ENCODE results near the gene SPDYC.
"Not testable (repeated sequence)": the region's sequence is repeated elsewhere in the genome, so short reads cannot be mapped to it uniquely, and the experiment has no call there.

Gene SPDYC

DNA sequence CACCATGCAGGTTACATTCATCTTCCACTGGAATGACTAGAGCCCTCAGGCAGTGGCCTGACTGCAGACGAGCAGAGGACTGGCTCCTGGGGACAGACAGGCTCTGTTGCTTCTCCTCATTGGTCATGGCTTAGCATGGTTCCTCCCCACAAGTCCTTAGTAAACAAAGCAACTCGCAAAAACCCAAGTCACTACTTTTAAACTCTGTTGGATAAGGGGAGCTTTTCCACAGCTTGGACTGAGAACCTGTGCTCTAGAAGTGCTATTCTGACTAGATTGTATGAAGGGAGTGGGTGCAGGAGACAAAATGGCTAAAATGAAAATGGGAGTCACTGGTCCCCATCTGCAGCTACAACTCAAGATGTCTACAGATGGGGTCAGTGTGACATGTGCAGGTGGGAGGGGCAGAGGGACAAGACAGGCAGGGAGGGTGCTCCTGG lies 4.6 kb downstream of the SPDYC start:
- FAIRE-seq = not testable (repeated sequence)

DNA sequence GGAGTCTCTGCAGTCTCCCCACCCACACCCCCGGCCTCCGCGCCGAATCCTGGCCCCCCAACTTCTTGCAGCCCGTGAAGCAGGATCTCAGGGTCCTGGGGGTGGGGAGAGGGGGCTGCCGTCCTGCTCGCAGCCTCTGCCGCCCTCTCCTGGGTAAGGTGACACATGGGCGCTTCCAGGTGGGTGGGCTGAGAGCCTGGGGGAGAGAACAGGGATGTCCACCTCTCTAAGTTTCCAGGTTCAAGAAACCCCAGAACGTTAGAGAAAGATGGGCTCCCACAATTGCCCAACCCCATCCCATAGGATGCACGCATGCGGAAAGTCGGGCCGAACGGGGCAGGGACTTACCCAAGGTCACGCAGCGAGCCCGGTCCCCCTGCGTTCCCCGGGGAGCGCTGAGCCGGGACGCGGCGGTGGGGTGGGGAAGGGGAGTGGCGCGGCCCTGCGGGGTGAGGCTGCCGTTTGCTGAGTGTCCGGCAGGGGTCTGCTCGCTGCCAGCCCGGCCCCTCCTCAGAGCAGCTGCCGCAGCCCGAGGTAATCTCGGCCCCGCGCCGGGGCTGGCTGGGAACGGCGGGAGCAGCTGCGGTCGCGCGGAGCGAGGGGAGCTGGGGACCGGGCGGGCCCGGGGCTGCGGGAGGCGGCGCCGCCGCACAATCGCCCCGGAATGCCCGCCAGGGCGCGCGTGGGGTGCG lies 11.0 kb downstream of the SPDYC start:
- FAIRE-seq = no peak

DNA sequence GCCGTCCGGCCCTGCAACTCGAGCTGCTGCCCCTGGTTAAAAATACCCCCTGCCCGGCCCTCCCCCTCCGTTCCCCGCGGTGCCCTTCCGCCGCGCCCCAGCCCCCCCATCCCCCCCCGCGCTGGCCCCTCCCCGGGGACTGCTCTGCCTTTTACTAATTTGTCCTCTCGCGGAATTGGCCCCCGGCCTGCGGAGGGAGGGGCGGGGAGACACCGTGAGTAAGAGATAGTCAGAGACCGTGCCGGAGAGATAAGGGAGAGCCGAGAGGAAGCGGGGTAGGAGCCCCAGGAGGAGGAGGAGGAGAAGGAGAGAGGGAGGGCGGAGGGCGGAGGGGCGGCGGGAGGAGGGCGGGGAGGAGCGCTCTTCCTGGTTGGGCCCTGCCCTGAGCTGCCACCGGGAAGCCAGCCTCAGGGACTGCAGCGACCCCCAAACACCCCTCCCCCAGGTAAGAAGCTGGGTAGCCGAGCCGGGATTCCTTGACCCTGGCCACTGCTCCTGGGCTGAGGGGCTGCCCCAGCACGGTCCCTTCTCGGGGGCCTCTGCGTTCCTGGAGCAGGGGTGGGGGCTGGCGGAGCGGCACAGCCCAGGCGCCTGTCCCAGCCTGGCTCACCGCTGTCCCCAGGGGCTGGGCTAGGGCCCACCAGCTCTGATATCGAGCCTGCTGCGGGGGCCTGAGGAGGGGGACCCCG lies 11.7 kb downstream of the SPDYC start, which contains the start of gene CAPN1:
CAPN1 (plus strand) TSS at position 360 of the 689 bp plus-strand sequence. CDS start 774 bp downstream, outside the sequence.
- FAIRE-seq = no peak

DNA sequence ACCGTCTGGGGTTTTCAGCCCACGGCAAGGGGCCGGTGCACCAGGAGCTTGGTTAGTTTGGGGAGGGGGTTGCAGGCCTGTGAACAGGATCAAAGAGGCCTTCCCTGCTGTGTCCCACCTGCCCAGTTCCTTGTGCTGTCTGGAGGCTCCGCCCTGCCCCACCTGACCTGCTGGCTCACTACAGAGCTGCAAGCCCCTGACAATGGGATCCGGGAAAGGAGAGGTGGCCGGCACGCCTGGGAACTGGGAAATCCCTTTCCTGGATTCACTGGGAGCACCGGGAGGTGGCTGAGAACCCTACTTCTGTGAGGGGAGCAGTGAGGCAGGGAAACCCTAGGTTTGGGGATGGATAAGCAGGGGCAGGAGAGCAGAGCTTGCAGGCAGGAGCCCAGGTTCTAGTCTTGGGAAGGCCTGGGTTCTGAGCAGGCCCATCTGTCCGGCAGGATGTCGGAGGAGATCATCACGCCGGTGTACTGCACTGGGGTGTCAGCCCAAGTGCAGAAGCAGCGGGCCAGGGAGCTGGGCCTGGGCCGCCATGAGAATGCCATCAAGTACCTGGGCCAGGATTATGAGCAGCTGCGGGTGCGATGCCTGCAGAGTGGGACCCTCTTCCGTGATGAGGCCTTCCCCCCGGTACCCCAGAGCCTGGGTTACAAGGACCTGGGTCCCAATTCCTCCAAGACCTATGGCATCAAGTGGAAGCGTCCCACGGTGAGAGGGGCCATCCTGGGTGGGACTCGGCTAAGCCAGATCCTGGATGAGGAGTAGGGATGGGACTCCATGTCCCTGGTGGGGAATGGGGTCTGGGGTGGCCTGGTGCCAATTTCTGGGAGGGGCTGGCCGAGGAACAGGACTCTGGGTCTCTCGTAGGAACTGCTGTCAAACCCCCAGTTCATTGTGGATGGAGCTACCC lies 12.5 kb downstream of the SPDYC start:
- FAIRE-seq = no peak

DNA sequence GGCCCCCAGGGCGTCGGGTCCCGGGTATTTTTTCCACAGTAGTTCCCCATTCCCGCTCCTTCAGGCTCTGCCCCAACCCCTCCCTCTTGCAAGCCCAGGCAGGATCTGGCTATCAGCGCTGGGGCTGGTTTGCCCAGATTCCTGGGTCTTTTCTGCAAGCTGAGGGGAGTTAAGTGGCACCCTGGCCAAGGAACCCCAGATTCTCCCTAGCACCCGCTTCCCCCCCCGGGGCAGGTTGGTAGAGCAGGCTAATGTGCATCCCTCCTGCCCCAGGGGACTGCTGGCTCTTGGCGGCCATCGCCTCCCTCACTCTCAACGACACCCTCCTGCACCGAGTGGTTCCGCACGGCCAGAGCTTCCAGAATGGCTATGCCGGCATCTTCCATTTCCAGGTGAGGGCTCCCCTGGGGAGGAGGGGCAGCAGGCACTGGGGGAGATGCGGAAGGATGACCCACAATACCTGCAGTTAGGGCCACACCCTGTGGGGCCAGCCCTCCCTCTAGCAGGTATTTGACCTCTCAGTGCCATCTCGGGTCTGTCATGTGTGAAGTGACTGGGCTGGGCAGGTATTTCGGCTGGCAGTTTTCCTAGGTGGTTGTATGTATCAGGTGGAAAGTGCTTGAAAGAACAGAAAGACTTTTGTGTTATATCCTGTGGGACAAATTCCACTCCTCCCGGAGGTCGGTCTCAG lies 13.3 kb downstream of the SPDYC start:
- FAIRE-seq = no peak

DNA sequence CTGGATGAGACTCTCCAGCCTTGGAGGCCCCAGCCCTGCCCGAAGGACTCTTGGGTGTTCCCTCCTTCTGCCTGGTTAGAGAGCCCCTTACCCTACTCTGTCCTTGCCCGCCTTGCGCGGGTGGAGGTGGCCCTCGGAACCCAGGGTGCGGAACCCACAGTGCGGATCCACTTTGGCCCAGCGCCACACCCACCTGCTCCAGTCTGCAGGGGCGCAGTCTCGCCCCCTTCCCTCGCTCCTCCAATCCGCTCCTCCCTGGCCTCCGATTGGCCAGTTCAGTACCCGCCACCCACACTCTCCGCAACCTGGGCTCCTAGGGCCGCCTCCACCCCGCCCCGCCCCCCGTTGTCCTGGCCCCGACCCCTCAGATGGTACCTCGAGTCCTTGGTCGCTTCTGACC lies 14.1 kb downstream of the SPDYC start:
- no peak for FAIRE-seq

DNA sequence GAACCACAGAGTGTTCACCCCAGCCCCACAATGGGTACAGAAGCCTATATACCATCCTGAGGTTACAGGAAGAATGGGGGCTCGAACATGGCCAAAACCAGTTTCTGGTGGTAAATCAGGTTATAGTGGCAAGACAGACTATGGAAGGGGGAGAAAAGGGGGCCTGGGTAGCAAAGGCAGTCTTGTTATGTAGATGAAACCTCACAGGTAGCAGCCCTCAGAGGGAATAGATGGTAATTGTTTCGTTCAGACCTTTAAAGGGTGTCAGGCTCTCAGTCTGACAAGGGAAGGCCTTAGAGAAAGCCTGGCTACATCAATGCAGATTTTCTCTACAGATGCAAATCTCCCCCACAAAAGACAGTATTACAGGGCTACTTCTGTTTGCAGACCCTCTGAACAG lies 15.1 kb downstream of the SPDYC start:
- no peak for FAIRE-seq

DNA sequence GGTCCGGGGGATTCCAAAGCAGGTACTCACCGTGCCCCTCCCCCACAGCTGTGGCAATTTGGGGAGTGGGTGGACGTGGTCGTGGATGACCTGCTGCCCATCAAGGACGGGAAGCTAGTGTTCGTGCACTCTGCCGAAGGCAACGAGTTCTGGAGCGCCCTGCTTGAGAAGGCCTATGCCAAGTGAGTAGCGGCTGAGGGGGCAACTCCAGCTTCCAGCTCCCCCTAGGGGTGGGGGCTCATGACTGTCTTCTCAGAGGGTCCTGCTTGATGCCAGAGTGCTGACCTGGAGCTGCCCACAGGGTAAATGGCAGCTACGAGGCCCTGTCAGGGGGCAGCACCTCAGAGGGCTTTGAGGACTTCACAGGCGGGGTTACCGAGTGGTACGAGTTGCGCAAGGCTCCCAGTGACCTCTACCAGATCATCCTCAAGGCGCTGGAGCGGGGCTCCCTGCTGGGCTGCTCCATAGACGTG lies 15.9 kb downstream of the SPDYC start:
- FAIRE-seq = no peak

DNA sequence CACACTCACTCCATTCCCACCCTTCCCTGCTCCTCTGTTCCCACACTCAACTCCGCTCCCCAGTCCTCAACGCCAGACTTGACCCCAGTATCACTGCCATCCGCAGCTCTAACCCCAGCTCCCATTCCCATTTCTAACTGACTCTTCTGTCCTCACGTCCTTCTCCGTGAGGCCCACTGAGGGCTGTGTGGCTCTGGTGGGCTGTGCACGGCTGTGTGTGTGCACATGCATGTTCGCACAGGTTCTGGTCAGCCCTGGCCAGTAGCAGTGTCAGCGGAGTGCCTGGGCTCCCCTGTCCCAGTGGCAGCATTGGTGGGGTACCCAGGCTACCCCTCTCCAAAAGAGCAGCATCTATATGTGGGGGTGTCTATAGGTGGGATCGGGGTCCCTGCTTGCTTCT lies 16.7 kb downstream of the SPDYC start:
- FAIRE-seq = no peak

DNA sequence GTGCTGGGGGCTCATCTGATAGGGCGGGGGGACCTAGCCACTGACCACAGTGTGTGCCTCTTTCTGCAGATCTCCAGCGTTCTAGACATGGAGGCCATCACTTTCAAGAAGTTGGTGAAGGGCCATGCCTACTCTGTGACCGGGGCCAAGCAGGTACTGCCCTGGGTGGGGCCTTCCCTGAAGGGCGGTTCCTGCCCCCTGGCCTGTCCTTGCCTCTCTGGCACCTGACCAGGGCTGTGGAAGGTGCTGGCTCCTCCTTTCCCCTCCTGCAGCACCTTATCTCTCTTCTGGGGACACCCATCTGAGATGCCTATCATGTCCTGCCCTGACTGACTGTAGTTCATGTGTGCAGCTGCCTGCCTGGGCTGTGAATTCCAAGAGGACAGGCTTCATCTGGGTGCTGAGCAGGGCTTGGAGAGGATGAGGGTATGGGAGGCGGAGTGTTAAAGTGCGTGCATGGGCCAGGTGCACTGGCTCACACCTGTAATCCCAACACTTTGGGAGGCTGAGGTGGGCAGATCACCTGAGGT lies 17.2 kb downstream of the SPDYC start:
- no peak for FAIRE-seq

DNA sequence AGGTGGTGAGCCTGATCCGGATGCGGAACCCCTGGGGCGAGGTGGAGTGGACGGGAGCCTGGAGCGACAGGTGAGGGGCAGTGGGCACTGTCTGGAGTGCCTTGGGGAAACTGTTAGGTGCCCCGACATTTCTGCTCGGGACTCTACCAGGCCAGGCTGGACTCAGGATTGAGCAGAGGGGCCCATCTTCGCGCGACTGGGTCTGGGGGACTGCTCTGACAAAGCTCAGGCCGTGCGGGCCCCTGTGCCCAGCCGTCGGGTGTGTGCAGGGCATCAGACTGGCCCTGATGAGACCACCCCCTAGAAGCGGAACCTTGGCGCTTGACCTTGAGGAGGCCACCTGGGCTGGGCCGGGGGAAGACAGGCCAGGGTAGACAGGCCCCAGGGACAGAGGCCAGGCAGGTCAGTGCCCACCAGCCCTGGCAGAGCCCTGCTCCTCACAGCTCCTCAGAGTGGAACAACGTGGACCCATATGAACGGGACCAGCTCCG lies 18.0 kb downstream of the SPDYC start:
- FAIRE-seq = no peak

DNA sequence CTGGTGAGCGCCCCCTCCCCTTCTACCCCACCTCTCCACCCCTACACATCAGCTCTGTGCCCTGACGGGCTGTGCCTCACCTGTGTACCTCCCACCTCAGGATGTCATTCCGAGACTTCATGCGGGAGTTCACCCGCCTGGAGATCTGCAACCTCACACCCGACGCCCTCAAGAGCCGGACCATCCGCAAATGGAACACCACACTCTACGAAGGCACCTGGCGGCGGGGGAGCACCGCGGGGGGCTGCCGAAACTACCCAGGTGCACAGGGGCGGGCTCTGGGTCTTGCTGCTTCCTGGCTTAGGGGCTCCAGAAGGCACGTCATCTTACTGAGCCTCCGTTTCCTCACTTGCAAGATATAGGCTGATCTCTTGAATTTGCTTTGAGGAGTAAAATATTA lies 18.5 kb downstream of the SPDYC start:
- no peak for FAIRE-seq

DNA sequence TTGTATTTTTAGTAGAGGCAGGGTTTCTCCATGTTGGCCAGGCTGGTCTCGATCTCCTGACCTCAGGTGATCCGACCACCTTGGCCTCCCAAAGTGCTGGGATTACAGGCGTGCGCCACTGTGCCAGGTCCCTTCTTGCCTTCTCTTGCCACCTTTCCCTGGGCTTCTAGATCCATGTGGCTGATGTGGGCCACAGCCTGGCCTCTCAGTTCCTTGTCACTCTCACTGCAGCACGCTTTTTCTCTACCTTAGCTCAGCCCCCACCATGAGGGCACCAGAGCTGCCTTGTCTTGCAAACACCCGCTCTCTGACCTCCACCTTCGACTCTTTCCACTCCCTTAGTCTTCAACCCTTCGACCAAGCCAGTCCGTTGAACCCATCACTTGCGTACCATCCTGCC lies 19.2 kb downstream of the SPDYC start:
- FAIRE-seq = no peak

DNA sequence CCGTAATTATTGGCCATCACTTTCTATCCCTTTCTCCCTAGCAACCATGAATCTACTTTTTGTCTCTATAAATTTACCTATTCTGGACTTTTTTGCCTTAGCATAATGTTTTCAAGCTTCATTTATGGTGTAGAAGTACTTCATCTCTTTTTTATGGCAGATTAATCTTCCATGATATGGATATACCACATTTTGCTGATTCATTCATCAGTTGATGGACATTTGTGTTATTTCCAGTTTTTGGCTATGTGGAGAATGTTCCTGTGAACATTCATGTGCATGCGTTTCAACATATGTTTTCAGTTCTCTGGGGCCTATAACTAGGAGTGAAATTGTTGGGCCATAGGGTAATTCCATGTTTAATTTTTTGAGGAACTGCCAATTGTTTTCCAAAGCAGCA lies 24.5 kb downstream of the SPDYC start:
- no peak for FAIRE-seq

DNA sequence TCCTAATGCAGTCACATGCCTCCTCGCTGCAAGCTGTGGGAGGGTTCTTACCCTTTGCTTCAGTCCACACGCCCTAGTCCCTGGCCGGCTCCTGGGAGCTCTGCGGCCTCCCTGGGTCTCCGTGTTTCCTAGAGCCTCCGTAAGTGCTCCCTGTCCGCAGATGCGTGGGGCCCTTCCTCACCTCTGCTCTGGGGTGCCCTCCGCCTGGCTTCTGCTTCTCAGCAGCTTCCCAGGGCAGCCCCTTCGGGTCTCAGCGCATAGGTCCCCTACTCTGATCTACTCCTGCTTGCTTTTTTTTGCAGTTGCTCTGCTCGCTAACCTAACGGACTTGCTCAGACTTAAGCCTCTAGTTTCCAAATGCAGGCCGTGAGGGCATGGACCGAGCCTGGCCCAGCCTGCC lies 34.1 kb downstream of the SPDYC start:
- FAIRE-seq = no peak

DNA sequence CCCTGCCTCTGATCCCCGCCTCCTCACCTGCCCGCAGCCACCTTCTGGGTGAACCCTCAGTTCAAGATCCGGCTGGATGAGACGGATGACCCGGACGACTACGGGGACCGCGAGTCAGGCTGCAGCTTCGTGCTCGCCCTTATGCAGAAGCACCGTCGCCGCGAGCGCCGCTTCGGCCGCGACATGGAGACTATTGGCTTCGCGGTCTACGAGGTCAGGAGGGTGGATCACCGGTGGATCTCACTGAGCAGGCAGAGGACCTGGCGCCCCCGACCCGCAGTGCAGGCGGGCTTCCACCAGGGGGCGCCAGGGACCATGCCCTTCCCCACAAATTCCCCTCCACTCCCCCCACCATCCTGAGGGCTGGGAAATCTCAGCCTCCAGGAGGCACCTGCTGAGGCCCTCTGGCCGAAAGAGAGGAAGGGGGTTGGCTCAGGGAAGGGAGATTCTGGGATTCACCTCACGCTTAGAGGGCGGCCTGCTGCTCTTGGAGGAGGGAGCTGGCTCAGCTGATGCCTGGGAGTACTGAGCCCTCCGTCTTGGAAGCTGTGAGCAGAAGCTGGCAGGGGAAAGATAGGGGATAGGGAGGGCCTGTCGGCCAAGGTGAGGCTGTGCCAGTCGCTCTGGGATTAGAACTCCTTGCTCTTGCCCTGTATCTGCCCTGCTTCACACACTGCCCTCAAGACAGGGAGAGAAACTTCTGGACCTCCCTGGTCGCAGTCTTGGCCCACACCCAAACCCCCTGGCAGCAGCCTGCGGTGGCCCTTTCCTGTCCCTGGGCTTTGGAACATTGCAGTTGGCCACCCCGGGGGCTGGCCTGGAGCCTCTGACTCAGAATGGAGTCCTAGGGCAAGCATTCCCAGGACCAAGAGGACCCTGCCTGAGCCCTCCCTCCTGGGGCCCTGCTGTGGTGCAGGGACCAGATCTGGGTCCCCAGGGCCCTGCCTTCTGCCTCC lies 34.9 kb downstream of the SPDYC start:
- FAIRE-seq = no peak

DNA sequence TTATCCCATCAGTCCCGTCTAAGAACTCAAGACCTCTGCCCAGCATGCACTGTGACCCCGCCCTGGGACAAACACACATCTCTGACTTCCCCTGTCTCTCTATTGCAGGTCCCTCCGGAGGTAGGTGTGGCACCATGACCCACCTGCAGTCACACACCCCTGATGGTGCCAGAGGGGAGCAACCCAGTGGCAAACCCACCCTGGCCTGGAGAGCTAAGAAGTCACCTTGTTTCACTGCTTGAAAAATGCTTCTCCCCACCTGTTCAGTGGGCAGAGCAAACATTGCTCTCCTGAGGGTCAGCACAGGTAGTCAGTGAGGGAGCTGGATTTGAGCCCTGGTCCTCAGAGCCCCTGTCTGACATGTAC lies 35.6 kb downstream of the SPDYC start:
- FAIRE-seq = no peak

DNA sequence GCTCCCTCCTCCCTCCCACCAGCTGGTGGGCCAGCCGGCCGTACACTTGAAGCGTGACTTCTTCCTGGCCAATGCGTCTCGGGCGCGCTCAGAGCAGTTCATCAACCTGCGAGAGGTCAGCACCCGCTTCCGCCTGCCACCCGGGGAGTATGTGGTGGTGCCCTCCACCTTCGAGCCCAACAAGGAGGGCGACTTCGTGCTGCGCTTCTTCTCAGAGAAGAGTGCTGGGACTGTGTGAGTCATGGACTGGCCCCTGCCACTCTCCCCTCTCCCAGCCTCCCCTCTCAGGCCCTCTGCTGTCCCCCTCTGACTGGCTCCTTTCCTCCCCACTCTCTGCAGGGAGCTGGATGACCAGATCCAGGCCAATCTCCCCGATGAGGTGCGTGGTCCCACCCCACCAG lies 36.4 kb downstream of the SPDYC start:
- FAIRE-seq = no peak

DNA sequence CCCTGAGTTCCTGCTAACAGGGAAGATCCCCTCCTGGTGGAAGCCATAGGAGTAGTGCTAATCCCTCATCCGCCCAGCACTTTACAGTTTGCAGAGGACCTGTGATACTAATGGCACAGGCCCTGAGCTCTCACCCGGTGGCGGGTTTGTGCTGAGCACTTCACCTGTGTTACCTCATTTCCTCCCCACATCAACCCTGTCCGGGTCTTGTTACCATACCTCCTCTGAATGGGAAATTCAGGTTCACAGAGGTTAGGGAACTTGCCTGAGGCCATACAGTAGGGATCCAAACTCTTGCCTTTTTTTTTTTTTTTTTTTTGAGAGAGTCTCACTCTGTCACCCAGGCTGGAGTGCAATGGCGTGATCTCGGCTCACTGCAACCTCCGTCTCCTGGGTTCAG lies 36.9 kb downstream of the SPDYC start:
- FAIRE-seq = no peak

DNA sequence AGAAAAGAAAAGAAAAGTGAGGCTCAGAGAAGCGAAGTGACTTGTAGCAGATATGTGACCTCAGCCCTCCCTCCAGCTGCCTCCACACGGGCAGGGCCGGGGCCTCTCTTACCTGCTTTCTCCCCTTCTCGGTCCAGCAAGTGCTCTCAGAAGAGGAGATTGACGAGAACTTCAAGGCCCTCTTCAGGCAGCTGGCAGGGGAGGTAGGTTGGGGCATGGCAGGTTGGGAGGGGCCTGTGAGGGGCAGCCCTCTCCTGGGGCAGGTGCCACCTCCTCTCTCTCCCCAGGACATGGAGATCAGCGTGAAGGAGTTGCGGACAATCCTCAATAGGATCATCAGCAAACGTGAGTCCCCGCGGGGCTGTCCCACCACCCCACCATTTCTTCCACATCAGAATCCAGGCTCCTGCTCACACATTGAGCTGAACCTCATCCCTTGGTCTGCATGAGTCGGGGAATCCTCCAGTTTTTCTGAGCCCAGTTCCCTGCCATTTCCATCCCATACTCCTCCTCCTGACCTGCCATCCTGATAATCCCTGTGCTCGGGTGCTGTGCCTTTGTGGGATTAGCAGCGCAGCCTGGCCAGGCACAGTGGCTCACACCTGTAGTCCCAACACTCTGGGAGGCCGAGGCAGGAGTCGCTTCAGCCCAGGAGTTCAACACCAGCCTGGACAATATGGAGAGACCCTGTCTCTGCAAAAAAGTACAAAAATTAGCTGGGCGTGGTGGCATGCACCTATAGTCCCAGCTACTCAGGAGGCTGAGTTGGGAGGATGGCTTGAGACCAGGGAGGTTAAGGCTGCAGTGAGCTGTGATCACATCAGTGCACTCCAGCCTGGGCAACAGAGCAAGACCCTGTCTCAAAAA lies 38.1 kb downstream of the SPDYC start:
- FAIRE-seq = no peak

All from G401.6 (cell line).